ENCODE data around the gene ATG2B.

The ATG2B gene

DNA sequence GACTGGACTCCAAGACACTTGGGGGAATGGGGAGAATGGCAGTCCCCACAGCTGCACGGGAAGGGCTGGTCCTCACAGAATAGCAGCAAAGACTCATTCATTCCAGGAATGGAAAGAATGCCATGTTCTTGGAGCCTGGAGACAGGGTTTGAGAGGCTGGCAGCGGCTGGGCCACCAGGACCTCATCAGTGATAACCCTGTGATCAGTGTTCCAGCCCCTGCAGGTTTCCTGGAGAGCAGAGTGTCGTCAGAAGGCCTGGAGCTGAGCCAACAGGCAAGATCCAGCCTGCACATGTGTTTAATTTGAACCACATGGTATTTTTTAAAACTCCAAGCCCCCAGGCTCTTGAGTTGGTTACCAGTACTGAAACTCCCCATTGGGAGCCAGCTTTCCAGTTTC, 95.8 kb downstream of the ATG2B start:
- no peak overlapping the region for H3K4me2 ChIP-seq (ENCODE audit: insufficient read depth, low read length)
- no peak overlapping the region for H3K4me3 ChIP-seq (ENCODE audit: low read depth in 1 of 2, low read length in 2 of 2)
- H3K79me2 ChIP-seq (ENCODE audit: insufficient read depth, low read length), result no peaks in the 10 kb centered on the region
- TF ChIP-seq EZH2 (IDR thresholded peaks at IDR 0.05; ENCODE audit: borderline replicate concordance, low read depth, low read length, severe bottlenecking), result no peak
- no peak for TF ChIP-seq CTCF (IDR thresholded peaks at IDR 0.05; ENCODE audit: borderline replicate concordance, extremely low read depth, low read length, poor library complexity, severe bottlenecking)
- no peak for ATAC-seq (ENCODE audit: insufficient read depth, low read depth)
- no peak for DNase-seq
- no peaks in the 10 kb centered on the region for H3K27me3 ChIP-seq (ENCODE audit: insufficient read depth, low read length, poor library complexity)
- H3K36me3 ChIP-seq (ENCODE audit: insufficient read depth, low read length), result no peaks in the 10 kb centered on the region
- no peak overlapping the region for H3K9ac ChIP-seq (ENCODE audit: low read depth, low read length)
- no peak overlapping the region for H3K27ac ChIP-seq (ENCODE audit: low read length)
- H4K20me1 ChIP-seq (ENCODE audit: insufficient read depth, low read length), result no peaks in the 10 kb centered on the region
- H2AFZ ChIP-seq (ENCODE audit: low read depth, low read length), result no peak overlapping the region
- H3K4me1 ChIP-seq (ENCODE audit: insufficient read depth, low read length), result no peaks in the 10 kb centered on the region
- H3K9me3 ChIP-seq (ENCODE audit: insufficient read depth, low read length, severe bottlenecking), result no peaks in the 10 kb centered on the region

DNA sequence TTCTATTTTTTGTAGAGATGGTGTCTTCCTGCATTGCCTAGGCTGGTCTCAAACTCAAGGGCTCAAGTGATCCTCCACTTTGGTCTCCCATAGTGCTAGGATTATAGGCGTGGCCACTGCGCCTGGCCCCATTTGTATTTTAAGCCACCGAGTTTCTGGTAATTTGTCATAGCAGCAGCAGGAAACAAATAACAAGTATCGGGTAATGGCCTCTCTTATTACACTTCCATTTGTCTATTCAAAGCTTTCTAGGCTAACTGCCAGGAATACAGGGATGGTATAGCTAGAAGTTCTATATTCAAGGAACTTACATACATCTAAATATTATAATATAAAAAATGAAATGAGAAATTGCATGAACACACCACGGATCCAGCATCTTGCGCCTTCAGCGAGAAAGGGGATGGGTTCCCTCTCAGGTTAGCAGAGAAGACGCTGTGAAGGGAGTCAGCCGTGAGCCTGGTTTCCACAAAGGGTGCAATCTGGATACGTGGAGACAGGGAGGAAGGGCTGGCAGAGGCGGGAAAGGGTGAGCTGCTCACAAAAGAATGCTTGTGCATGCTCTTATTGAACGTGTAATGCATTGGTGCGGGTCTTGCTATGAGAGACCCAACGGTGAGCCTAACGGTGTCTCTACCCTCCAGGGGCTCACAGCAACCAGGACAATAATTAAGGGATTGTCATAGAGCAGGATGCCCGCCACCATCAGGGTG, 97.6 kb downstream of the ATG2B start:
- H3K4me3 ChIP-seq (ENCODE audit: low read depth in 1 of 2, low read length in 2 of 2), result no peak overlapping the region
- no peak overlapping the region for H3K27ac ChIP-seq (ENCODE audit: low read length)
- no peaks in the 10 kb centered on the region for H3K9me3 ChIP-seq (ENCODE audit: insufficient read depth, low read length, severe bottlenecking)
- peaks cover 4% of the 10 kb centered on the region for H3K27me3 ChIP-seq (ENCODE audit: insufficient read depth, low read length, poor library complexity)
- no peak overlapping the region for H3K4me2 ChIP-seq (ENCODE audit: insufficient read depth, low read length)
- no peaks in the 10 kb centered on the region for H3K36me3 ChIP-seq (ENCODE audit: insufficient read depth, low read length)
- H3K4me1 ChIP-seq (ENCODE audit: insufficient read depth, low read length), result no peaks in the 10 kb centered on the region
- ATAC-seq (ENCODE audit: insufficient read depth, low read depth), result no peak
- H4K20me1 ChIP-seq (ENCODE audit: insufficient read depth, low read length), result no peaks in the 10 kb centered on the region
- no peak overlapping the region for H3K9ac ChIP-seq (ENCODE audit: low read depth, low read length)
- H2AFZ ChIP-seq (ENCODE audit: low read depth, low read length), result no peak overlapping the region
- no peak for TF ChIP-seq EZH2 (IDR thresholded peaks at IDR 0.05; ENCODE audit: borderline replicate concordance, low read depth, low read length, severe bottlenecking)
- TF ChIP-seq CTCF (IDR thresholded peaks at IDR 0.05; ENCODE audit: borderline replicate concordance, extremely low read depth, low read length, poor library complexity, severe bottlenecking), result no peak
- H3K79me2 ChIP-seq (ENCODE audit: insufficient read depth, low read length), result no peaks in the 10 kb centered on the region
- DNase-seq, result no peak

DNA sequence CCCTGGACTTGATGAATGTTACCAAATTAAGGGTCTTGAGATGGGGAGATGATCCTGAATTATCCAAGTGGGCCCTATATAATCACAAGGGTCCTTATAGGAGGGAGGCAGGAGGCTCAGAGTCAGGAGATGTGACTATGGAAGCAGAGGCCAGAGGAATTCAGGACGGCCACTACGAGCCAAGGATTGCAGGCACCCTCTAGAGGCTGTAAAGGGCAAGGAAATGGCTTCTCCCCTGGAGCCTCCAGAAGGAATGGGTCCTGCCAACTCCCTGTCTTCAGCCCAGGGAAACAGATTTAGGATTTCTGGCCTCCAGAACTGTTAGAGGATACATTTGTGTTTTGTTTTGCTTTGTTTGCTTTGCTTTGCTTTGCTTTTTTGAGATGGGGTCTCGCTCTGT, 98.3 kb downstream of the ATG2B start:
- Histone ChIP-seq H3K79me2 (ENCODE audit: insufficient read depth, low read length) (no peaks in the 10 kb centered on the region), H3K27ac (ENCODE audit: low read length) (no peak overlapping the region), H3K4me1 (ENCODE audit: insufficient read depth, low read length) (no peaks in the 10 kb centered on the region), H3K9me3 (ENCODE audit: insufficient read depth, low read length, severe bottlenecking) (no peaks in the 10 kb centered on the region), H3K36me3 (ENCODE audit: insufficient read depth, low read length) (no peaks in the 10 kb centered on the region), H4K20me1 (ENCODE audit: insufficient read depth, low read length) (no peaks in the 10 kb centered on the region), H2AFZ (ENCODE audit: low read depth, low read length) (no peak overlapping the region), H3K27me3 (ENCODE audit: insufficient read depth, low read length, poor library complexity) (peaks cover 4% of the 10 kb centered on the region), H3K4me2 (ENCODE audit: insufficient read depth, low read length) (no peak overlapping the region), H3K4me3 (ENCODE audit: low read depth in 1 of 2, low read length in 2 of 2) (no peak overlapping the region), H3K9ac (ENCODE audit: low read depth, low read length) (no peak overlapping the region)
- no peak for TF ChIP-seq EZH2 (IDR thresholded peaks at IDR 0.05; ENCODE audit: borderline replicate concordance, low read depth, low read length, severe bottlenecking)
- TF ChIP-seq CTCF (IDR thresholded peaks at IDR 0.05; ENCODE audit: borderline replicate concordance, extremely low read depth, low read length, poor library complexity, severe bottlenecking), result peak; percentile 8
- DNase-seq (no peak), ATAC-seq (ENCODE audit: insufficient read depth, low read depth) (no peak)

Measured in DND-41 (cell line).